KMS-11 (cell line): ENCODE results near the gene YIPF3.

Experiments used
- H2AFZ ChIP-seq: fragments of 200-600 bp; sonication (generic); 2 replicates; pipeline ENCODE4 v1.6.1; 2016; ENCODE audit warnings: antibody characterized with exemption, mixed run types, low read depth
- H3K27ac ChIP-seq: fragments of 200-600 bp; sonication (generic); 2 replicates; pipeline ENCODE4 v1.6.1; 2016; ENCODE audit warnings: mild to moderate bottlenecking, mixed run types
- H3K27me3 ChIP-seq: fragments of 200-600 bp; sonication (generic); 2 replicates; pipeline ENCODE4 v1.6.1; 2017; ENCODE audit warnings: mild to moderate bottlenecking, low read depth, mixed run types, moderate library complexity; ENCODE audit not compliant: insufficient read depth
- H3K36me3 ChIP-seq: fragments of 200-600 bp; sonication (generic); 2 replicates; pipeline ENCODE4 v1.6.1; 2017; ENCODE audit warnings: mild to moderate bottlenecking, mixed run types; ENCODE audit not compliant: insufficient read depth
- H3K4me1 ChIP-seq: fragments of 200-600 bp; sonication (generic); 2 replicates; pipeline ENCODE4 v1.6.1; 2016; ENCODE audit warnings: mild to moderate bottlenecking, low read depth, mixed run types; ENCODE audit not compliant: poor library complexity, severe bottlenecking
- H3K4me2 ChIP-seq: fragments of 200-600 bp; sonication (generic); 2 replicates; pipeline ENCODE4 v1.7.0; 2016; ENCODE audit warnings: mild to moderate bottlenecking, mixed run types
- H3K4me3 ChIP-seq: fragments of 200-600 bp; sonication (generic); IDR thresholded peaks from 2 replicates; pipeline ENCODE4 v1.6.1; 2017; ENCODE audit warnings: low read depth, low read length, mixed read lengths; ENCODE audit not compliant: insufficient read depth
- H3K79me2 ChIP-seq: fragments of 200-600 bp; sonication (generic); 2 replicates; pipeline ENCODE4 v1.6.1; 2016; ENCODE audit warnings: low read depth, mixed run types; ENCODE audit not compliant: insufficient read depth
- H3K9ac ChIP-seq: fragments of 200-600 bp; sonication (generic); 2 replicates; pipeline ENCODE4 v1.6.1; 2016; ENCODE audit warnings: mild to moderate bottlenecking, mixed run types
- H4K20me1 ChIP-seq: fragments of 200-600 bp; sonication (generic); 2 replicates; pipeline ENCODE4 v1.6.1; 2016; ENCODE audit warnings: mild to moderate bottlenecking, mixed run types; ENCODE audit not compliant: insufficient read depth
- TF ChIP-seq, protein P1 (sequence below): fragments of 200-600 bp; sonication (generic); conservative IDR thresholded peaks from 2 replicates; pipeline ENCODE4 v1.6.1; 2017; ENCODE audit warnings: low read depth, mild to moderate bottlenecking, antibody characterized with exemption, low read length, moderate library complexity, mixed read lengths

Gene YIPF3

DNA sequence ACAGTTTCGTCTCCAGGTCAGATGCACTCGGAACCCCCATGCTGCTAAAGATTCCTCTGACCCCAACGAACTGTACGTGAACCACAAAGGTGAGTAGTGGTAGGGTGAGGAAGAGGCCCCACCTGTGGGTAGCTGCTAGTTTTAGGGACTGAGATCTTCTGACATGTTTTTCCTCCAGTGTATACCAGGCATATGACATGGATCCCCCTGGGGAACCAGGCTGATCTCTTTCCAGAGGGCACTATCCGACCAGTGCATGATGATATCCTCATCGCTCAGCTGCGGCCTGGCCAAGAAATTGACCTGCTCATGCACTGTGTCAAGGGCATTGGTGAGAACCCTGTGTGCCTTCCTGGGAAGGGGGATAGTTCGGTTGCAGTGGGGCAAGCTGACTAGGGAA lies 3.4 kb upstream of the YIPF3 start:
- H3K4me2 ChIP-seq, result no peak overlapping the region
- H3K4me1 ChIP-seq, result peaks cover 47% of the 10 kb centered on the region
- H3K4me3 ChIP-seq, result no peak overlapping the region
- no peak overlapping the region for H3K9ac ChIP-seq
- no peak overlapping the region for H2AFZ ChIP-seq
- no peaks in the 10 kb centered on the region for H3K27me3 ChIP-seq
- H3K79me2 ChIP-seq, result peaks cover 51% of the 10 kb centered on the region
- H3K36me3 ChIP-seq, result peaks cover 28% of the 10 kb centered on the region; the same call in 1 of the 2 replicates
- H3K27ac ChIP-seq, result no peak overlapping the region
- no peaks in the 10 kb centered on the region for H4K20me1 ChIP-seq
- TF ChIP-seq, protein P1, sequence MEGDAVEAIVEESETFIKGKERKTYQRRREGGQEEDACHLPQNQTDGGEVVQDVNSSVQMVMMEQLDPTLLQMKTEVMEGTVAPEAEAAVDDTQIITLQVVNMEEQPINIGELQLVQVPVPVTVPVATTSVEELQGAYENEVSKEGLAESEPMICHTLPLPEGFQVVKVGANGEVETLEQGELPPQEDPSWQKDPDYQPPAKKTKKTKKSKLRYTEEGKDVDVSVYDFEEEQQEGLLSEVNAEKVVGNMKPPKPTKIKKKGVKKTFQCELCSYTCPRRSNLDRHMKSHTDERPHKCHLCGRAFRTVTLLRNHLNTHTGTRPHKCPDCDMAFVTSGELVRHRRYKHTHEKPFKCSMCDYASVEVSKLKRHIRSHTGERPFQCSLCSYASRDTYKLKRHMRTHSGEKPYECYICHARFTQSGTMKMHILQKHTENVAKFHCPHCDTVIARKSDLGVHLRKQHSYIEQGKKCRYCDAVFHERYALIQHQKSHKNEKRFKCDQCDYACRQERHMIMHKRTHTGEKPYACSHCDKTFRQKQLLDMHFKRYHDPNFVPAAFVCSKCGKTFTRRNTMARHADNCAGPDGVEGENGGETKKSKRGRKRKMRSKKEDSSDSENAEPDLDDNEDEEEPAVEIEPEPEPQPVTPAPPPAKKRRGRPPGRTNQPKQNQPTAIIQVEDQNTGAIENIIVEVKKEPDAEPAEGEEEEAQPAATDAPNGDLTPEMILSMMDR, result no peak

- peaks cover 47% of the 10 kb centered on the region for H3K4me1 ChIP-seq
- H4K20me1 ChIP-seq, result no peaks in the 10 kb centered on the region
- H3K9ac ChIP-seq, result peak overlapping the region; percentile 90
- no peak overlapping the region for H3K4me3 ChIP-seq
- peak overlapping the region; percentile 72 for H3K4me2 ChIP-seq
- peak overlapping the region; percentile 56 for H3K27ac ChIP-seq
- TF ChIP-seq, protein P1, result no peak
- H3K36me3 ChIP-seq, result peaks cover 23% of the 10 kb centered on the region; the same call in 1 of the 2 replicates
- peak overlapping the region; percentile 50; the same call in 1 of the 2 replicates for H2AFZ ChIP-seq
- peaks cover 51% of the 10 kb centered on the region for H3K79me2 ChIP-seq
- H3K27me3 ChIP-seq, result no peaks in the 10 kb centered on the region
These were observed 1.0 kb upstream of the YIPF3 start for GRCh38 chr6:43517505-43518357.

DNA sequence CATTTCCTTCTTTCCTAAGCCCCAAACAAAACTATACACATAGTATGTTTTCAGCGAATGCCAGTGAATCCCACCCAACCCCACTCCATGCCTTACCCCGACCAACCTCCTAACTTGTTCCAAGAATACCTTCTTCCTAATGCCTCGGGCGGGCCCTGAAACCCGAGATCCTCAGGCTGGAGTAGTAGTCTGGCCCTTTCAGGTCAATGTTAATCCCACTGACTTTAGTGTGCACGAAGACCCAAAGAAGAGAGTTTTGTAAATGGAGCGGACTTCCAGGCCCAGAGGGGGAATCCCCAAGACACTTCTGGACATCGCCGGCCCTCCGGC lies 394 bp downstream of the YIPF3 start:
- TF ChIP-seq, protein P1, result no peak
- Histone ChIP-seq H3K4me1 (peaks cover 33% of the 10 kb centered on the region), H3K9ac (peak overlapping the region; percentile 90), H3K27ac (peak overlapping the region; percentile 56; the same call in 1 of the 2 replicates), H2AFZ (peak overlapping the region; percentile 74; the same call in 1 of the 2 replicates), H3K79me2 (peaks cover 51% of the 10 kb centered on the region), H3K36me3 (peaks cover 10% of the 10 kb centered on the region; the same call in 1 of the 2 replicates), H3K4me2 (peak overlapping the region; percentile 79), H3K27me3 (no peaks in the 10 kb centered on the region), H4K20me1 (no peaks in the 10 kb centered on the region), H3K4me3 (no peak overlapping the region)

- no peak overlapping the region for H3K27ac ChIP-seq
- H3K27me3 ChIP-seq, result no peaks in the 10 kb centered on the region
- peaks cover 6% of the 10 kb centered on the region; the same call in 1 of the 2 replicates for H3K36me3 ChIP-seq
- no peak overlapping the region for H2AFZ ChIP-seq
- peaks cover 50% of the 10 kb centered on the region for H3K79me2 ChIP-seq
- TF ChIP-seq, protein P1, result no peak
- peaks cover 28% of the 10 kb centered on the region for H3K4me1 ChIP-seq
- H3K4me3 ChIP-seq, result no peak overlapping the region
- no peaks in the 10 kb centered on the region for H4K20me1 ChIP-seq
- H3K4me2 ChIP-seq, result peak overlapping the region; percentile 79
- H3K9ac ChIP-seq, result no peak overlapping the region
These were observed 918 bp downstream of the YIPF3 start for GRCh38 chr6:43515808-43516207.
